GM10266 (cell line): ENCODE measurements around the gene CLDN1.

ENCODE experiments used
- DNase-seq: peaks from one replicate; pipeline ENCODE4 v3.0.0; 2012; ENCODE audit errors: extremely low spot score
- CTCF ChIP-seq: IDR thresholded peaks from 2 replicates; pipeline ENCODE4 v1.5.1; 2012; ENCODE audit warnings: mild to moderate bottlenecking, low read depth; ENCODE audit not compliant: control insufficient read depth, insufficient read depth; ENCODE audit errors: missing control alignments

CLDN1 gene

GRCh38 chr3:190294030-190294429 lies 28.2 kb downstream of the CLDN1 start:
- TF ChIP-seq CTCF: no peak
- DNase-seq: no peak

- TF ChIP-seq CTCF: no peak
Observed at GRCh38 chr3:190293621-190294020, 28.6 kb downstream of the CLDN1 start.

GRCh38 chr3:190291994-190292584 lies 30.2 kb downstream of the CLDN1 start:
- no peak for TF ChIP-seq CTCF
- DNase-seq: no peak

More at GRCh38 chr3:190293621-190294020, 28.6 kb downstream of the CLDN1 start:
- DNase-seq: no peak

GRCh38 chr3:190289989-190290388 lies 32.3 kb downstream of the CLDN1 start:
- no peak for TF ChIP-seq CTCF
- DNase-seq: peak; percentile 14

GRCh38 chr3:190288836-190289235 lies 33.4 kb downstream of the CLDN1 start:
- no peak for DNase-seq
- TF ChIP-seq CTCF: no peak

- DNase-seq: no peak
- no peak for TF ChIP-seq CTCF
Observed at GRCh38 chr3:190286014-190286413, 36.2 kb downstream of the CLDN1 start.

GRCh38 chr3:190281308-190282051 lies 40.8 kb downstream of the CLDN1 start:
- TF ChIP-seq CTCF: no peak
- DNase-seq: no peak
